HL-60/S4 treated with phorbol 12-myristate 13-acetate at 8.2 ng/mL for 4 days and 3 days (cell line): ENCODE data around the gene IRX3.

Experiments used
- in situ Hi-C: fragments of 300-500 bp; cut with MboI; formaldehyde crosslinking; loops from 2 replicates; pipeline ENCODE4 v1.15.0; 2022; ENCODE audit warnings: low sequenced_read_pairs

IRX3 gene

GRCh38 chr16:54291656-54292487 lies 5.3 kb upstream of the IRX3 start:
- in situ Hi-C loops = no loop called here

- in situ Hi-C loops = no loop called here
Observed at GRCh38 chr16:54290833-54291655, 4.5 kb upstream of the IRX3 start.

- in situ Hi-C loops = no loop called here
Observed at GRCh38 chr16:54289945-54290832, 3.6 kb upstream of the IRX3 start.

GRCh38 chr16:54289242-54289944 lies 2.8 kb upstream of the IRX3 start:
- in situ Hi-C loops = no loop called here

GRCh38 chr16:54288835-54289241 lies 2.3 kb upstream of the IRX3 start:
- in situ Hi-C loops = no loop called here

GRCh38 chr16:54288030-54288834 lies 1.6 kb upstream of the IRX3 start:
- in situ Hi-C loops = no loop called here

GRCh38 chr16:54287131-54288029 lies 793 bp upstream of the IRX3 start:
- in situ Hi-C loops = no loop called here

GRCh38 chr16:54286090-54286365 lies 559 bp downstream of the IRX3 start:
- in situ Hi-C loops = no loop called here

GRCh38 chr16:54285414-54286089 lies 1.0 kb downstream of the IRX3 start:
- in situ Hi-C loops = no loop called here

GRCh38 chr16:54284931-54285413 lies 1.6 kb downstream of the IRX3 start:
- in situ Hi-C loops = no loop called here

GRCh38 chr16:54284319-54284930 lies 2.2 kb downstream of the IRX3 start:
- in situ Hi-C loops = no loop called here

GRCh38 chr16:54283725-54284318 lies 2.8 kb downstream of the IRX3 start:
- in situ Hi-C loops = no loop called here

GRCh38 chr16:54282928-54283724 lies 3.5 kb downstream of the IRX3 start:
- in situ Hi-C loops = no loop called here

- in situ Hi-C loops = no loop called here
Observed at GRCh38 chr16:54282202-54282927, 4.2 kb downstream of the IRX3 start.

GRCh38 chr16:54281535-54282201 lies 4.9 kb downstream of the IRX3 start:
- in situ Hi-C loops = no loop called here
